CD4-positive, alpha-beta T cell treated with Interleukin-12 subunit alpha and Interleukin-12 subunit beta, for 1 hour (primary cell): ENCODE measurements around the gene ZNF283.

Source experiments
- DNase-seq: peaks from one replicate; pipeline ENCODE4 v3.0.0-alpha.2; 2020

The ZNF283 gene

GRCh38 chr19:43872547-43873336, 45.6 kb downstream of the ZNF283 start:
- no peak for DNase-seq

GRCh38 chr19:43880483-43880882, 53.4 kb downstream of the ZNF283 start:
- no peak for DNase-seq

GRCh38 chr19:43883864-43884263, 56.7 kb downstream of the ZNF283 start, which contains the start of gene ZNF404:
TSS of gene ZNF404 (minus strand) at chr19:43883964.
- DNase-seq = no peak

GRCh38 chr19:43895727-43896308, 68.7 kb downstream of the ZNF283 start:
- no peak for DNase-seq
